NCI-H226 (cell line): Measurements from ENCODE around the gene CHCHD10.

ENCODE experiments used
- DNase-seq: peaks from one replicate; pipeline ENCODE4 v3.0.0-alpha.2; 2015

CHCHD10 gene

DNA sequence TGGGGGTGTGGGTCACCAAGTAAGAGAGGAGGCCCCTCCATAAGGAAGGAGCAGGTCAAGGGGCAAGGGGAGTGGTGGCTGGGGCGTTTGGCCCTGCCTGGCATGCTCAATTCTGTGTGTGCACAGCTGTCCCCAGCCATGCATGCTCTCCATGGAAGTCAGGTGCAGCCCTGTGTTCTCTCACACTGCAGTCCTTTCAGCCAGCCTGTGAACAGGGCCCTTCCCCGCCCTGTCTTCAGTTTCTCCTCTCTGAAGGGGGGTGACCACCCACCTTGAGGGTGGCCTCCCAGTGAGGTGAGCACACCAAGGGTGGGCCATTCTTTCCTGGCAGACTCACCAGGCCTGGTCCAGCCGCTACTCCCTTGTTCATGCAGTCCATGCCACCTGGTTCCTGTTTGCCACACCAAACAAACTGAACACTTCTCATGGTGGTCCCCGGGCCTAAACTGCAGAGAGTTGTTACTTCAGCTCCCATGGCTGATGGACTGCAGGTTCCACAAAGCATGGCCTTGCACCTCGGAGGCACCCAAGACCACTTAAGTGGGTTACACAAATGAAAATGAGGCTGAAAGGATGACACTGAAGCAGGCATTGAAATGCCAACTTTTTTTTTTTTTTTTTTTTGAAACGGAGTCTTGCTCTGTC, 1.7 kb upstream of the CHCHD10 start:
- DNase-seq = no peak

GRCh38 chr22:23767303-23767672, 484 bp downstream of the CHCHD10 start:
- DNase-seq = no peak

GRCh38 chr22:23764899-23765881, 2.6 kb downstream of the CHCHD10 start:
- no peak for DNase-seq

GRCh38 chr22:23763954-23764353, 3.8 kb downstream of the CHCHD10 start:
- DNase-seq = no peak

GRCh38 chr22:23763579-23763945, 4.2 kb downstream of the CHCHD10 start:
- DNase-seq = no peak

DNA sequence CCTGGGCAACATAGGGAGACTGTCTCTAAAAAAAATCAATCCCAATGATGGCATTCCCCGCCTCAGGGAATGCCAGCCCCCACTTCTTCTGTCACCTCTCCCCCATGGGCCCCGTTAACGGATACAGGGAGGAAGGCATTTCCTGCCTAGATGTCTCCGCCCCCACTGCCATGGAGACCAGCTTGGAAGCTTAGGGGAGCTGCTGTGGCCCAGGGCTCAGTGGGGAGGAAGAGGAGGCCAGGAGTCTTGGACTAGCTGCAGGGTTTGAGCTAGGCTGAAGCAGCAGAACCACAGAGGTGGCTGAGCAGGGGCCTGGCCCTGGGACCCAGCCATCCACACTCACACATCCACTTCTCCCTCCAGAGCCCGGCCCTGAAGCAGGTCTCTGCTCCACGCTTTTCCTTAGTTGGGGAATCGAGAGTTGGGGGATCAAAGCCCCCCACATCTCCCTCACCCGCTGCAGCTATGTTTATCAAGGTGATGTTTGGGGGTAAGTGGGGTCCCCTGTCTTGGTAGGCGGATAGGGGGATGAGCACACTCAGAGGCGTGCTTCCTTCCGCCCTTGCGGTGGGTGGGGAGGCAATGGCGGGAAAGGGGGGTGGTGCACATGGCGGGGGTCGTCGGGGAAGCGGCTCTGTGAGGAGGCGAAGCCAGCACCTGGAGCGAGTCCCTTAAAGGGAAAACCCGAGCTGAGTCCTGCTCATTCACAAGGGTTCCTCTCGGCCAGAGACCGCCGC, 4.8 kb downstream of the CHCHD10 start, which contains the start of gene C22orf15:
Gene C22orf15, plus strand, starts transcription at position 149 of the 737 bp plus-strand sequence. Its CDS starts 317 bp downstream, at position 466.
- peak; percentile 13 for DNase-seq

- DNase-seq = no peak
Observed at GRCh38 chr22:23760056-23760455, 7.7 kb downstream of the CHCHD10 start.

GRCh38 chr22:23759566-23759965, 8.2 kb downstream of the CHCHD10 start:
- DNase-seq = no peak

DNA sequence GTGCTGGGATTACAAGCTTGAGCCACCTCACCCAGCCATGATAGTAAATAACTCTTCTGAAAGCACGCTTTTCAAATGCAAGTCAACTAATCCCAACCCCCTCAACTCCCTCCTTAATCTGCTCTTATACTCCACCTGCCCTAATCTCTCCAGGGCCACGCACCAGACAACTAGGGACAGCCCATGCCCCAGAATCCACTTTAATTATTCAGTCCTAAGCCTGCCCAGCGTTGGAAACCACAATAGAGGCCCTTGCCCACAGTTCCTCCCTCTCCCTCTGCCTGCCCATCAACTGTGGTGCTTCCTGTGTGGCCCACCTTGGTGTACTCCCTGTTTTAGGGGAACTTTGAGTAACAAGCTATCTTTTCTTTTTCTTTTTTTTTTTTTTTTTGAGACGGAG, 10.9 kb downstream of the CHCHD10 start:
- DNase-seq = no peak

DNA sequence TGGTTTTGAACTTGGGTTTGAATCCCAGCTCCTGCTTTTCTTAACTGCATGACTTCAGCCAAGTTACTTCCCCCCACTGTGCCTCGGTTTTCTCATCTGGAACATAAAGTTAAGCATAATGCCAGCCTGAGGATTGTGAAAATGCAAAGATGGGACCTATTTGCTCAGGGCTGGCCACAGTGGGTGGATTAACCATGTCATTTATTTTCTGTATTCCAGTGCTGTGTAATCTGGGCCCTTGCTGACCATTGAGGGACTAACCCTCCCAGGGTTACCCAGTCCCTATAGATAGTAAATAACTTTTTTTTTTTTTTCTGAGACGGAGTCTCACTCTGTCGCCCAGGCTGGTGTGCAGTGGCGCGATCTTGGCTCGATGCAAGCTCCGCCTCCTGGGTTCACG, 12.1 kb downstream of the CHCHD10 start:
- DNase-seq = no peak

- DNase-seq = no peak
Observed at GRCh38 chr22:23754980-23755636, 12.7 kb downstream of the CHCHD10 start.

DNA sequence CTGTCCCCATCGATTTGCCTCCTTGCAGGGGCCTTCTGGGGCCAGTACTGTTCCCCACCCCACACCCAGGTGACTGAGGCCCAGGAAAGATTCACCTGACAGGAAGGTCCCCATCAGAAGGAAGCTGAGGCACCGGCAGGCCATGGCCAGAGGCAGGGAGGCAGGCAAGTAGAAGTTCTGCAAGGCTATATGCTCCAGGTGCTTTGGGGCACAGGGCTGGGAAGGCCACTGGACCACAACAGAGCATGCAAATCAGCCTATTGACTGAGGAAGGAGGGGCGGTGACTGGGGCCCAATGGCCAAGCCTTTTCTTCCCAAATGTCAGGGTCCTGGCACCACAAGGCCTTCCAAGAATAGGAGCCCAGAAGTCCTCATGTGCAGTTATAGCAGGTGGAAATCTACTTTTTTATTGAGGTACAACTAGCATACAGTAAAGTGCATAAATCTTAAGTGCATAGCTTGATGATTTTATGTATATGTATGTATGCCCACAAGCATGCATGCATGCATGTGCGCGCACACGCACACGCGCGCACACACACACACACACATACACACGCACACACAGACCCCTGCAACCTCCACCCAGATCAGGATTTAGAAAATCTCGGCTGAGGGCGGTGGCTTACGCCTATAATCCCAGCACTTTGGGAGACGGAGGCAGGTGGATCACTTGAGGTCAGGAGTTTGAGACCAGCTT, 13.4 kb downstream of the CHCHD10 start, which contains the start of gene VPREB3:
Gene VPREB3, minus strand, starts transcription at position 206 of the 700 bp plus-strand sequence. Its CDS starts 62 bp downstream, at position 144.
- no peak for DNase-seq

GRCh38 chr22:23753385-23753784, 14.4 kb downstream of the CHCHD10 start:
- no peak for DNase-seq

GRCh38 chr22:23752750-23753149, 15.0 kb downstream of the CHCHD10 start:
- DNase-seq = no peak

DNA sequence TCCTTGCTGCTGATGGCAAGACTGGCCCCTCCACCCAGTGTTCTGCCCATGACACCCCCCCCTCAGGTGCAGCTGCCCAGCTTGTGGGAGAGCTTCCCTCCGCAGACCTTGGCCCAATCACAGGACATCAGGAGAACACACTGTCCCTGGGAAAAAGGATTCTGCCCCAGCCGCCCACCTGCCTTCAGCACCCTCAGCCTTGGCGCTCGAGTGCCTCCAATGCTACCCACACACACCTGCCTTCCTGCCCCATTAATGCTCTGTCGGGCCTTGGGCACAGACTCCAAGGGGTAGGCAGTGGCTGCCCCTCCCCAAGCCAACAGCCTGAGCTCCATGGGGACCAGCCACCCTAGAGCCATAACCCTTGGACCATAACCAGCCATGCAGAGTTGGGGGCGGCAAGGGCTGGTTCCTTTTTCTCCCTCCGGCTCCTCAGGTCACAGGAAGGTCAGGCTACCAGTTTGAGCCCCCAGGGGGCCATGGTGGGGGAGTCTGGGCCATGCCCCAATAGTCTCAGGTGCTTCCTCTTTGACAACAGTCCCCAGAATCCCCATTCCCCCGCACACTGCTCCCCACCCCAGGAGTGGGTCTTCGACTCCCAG, 15.6 kb downstream of the CHCHD10 start:
- DNase-seq = no peak

- no peak for DNase-seq
Observed at GRCh38 chr22:23751441-23751996, 16.3 kb downstream of the CHCHD10 start.

- peak; percentile 57 for DNase-seq
Observed at GRCh38 chr22:23750714-23751440, 16.9 kb downstream of the CHCHD10 start, which contains the start of gene ZNF70. Gene ZNF70, minus strand, starts transcription at chr22:23751112. Its CDS starts 5,972 bp downstream, at chr22:23745140.

DNA sequence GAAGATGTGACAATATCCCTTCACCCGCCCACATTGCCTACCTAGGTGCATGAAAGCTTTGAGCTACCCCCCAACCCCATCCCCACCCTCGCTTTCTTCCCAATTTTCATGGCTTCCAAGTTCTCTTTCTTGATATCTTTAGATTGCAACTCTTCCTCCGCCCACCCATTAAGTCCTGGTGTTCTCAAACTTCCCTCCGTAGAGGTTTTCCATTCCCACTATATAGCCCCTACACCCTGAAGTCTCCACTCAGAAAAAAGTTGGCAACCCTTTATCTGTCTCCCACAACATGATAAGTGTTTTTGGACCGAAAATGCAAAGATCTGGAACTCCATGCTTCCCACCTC, 17.4 kb downstream of the CHCHD10 start:
- DNase-seq = no peak

DNA sequence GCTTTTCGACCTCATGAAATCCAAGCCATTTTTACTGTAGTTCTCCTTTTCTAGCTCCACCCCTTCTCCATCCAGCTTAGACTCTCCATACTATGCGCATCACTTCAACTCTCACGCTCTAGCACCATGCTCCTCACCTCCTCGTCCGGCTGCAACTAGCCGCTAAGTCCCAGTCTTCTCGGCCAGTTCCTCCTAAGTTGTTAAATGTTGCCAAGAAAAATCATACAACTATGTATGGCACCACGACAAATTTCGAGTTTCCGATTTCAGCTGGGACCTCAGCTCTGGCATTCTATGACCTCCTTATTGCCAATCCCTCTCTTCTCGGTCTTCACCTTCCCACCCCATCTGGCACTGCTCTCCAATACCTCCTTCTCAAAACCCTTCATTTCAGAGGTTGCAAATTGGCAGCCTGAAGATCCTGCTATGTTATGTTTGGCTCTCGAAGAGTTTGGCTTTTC, 17.9 kb downstream of the CHCHD10 start:
- no peak for DNase-seq

DNA sequence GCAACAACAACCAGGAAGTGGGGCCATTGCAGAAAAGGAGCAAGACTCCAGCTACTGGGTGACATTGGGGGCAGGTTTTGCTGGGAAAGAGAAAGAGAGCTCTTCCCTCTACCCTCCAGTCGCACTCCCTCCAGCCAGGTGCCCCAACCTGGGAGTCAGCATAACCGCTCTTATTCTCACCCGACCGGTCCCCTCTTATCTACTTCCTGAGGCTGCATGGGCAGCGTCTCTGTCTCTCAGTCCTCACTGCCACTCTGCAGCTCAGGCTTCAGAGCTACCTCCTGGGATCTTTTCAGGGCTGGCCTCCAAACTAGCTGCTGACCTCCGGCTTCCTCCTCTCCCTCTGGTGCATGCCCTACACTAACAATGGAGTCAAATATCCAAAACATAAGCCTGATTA, 22.0 kb downstream of the CHCHD10 start:
- DNase-seq = no peak
